Measurements from ENCODE around the gene CDH15.

The CDH15 gene

DNA sequence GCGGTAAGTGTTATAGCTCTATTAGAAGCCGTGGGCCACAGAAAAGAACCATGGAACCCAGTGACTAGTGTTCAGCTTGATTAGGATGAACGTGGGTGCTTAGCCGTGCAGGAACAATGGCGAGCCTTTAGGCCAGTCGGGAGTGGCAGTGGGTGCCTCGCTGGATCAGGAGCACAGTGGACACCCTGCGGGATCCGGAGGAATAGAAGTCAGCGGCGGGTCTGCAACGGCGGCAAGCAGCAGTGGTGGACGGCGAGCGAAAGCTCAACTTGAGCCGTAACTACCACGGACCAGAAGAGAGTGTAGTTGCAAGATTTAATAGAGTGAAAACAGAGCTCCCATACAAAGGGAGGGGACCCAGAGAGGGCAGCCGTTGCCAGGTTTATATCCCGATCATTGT is 37.3 kb upstream of the CDH15 start:
- no peaks in the 10 kb centered on the region for H3K27me3 ChIP-seq (replicated peaks; ENCODE audit: insufficient read depth, low read length)
- H3K4me1 ChIP-seq (ENCODE audit: low read length): no peaks in the 10 kb centered on the region
- H3F3A ChIP-seq (ENCODE audit: insufficient read depth, low read length): no peaks in the 10 kb centered on the region
- TF ChIP-seq, protein P1, sequence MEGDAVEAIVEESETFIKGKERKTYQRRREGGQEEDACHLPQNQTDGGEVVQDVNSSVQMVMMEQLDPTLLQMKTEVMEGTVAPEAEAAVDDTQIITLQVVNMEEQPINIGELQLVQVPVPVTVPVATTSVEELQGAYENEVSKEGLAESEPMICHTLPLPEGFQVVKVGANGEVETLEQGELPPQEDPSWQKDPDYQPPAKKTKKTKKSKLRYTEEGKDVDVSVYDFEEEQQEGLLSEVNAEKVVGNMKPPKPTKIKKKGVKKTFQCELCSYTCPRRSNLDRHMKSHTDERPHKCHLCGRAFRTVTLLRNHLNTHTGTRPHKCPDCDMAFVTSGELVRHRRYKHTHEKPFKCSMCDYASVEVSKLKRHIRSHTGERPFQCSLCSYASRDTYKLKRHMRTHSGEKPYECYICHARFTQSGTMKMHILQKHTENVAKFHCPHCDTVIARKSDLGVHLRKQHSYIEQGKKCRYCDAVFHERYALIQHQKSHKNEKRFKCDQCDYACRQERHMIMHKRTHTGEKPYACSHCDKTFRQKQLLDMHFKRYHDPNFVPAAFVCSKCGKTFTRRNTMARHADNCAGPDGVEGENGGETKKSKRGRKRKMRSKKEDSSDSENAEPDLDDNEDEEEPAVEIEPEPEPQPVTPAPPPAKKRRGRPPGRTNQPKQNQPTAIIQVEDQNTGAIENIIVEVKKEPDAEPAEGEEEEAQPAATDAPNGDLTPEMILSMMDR (IDR thresholded peaks at IDR 0.05; ENCODE audit: low read length): no peak
- no peak for TF ChIP-seq EZH2phosphoT487 (IDR thresholded peaks at IDR 0.05; ENCODE audit: low read length)
- no peak for TF ChIP-seq EZH2 (optimal IDR thresholded peaks at IDR 0.05; ENCODE audit: low read depth, low read length)
- H3K9me3 ChIP-seq (replicated peaks; ENCODE audit: insufficient read depth, low read length): no peaks in the 10 kb centered on the region
- H3K4me2 ChIP-seq (ENCODE audit: low read depth, low read length): no peak overlapping the region
- H2AFZ ChIP-seq (ENCODE audit: low read length): no peak overlapping the region
- H3K79me2 ChIP-seq (ENCODE audit: low read length): peaks cover 2% of the 10 kb centered on the region; the same call in 1 of the 2 replicates
- no peak overlapping the region for H3K9ac ChIP-seq (ENCODE audit: low read length)
- no peak overlapping the region for H3K4me3 ChIP-seq (ENCODE audit: low read length)
- no peak overlapping the region for H3K27ac ChIP-seq (ENCODE audit: low read length)
- DNase-seq: no peak
- no peaks in the 10 kb centered on the region for H4K20me1 ChIP-seq (ENCODE audit: insufficient read depth, low read length)
- H3K36me3 ChIP-seq (replicated peaks; ENCODE audit: insufficient read depth, low read length): no peaks in the 10 kb centered on the region
- no peaks in the 10 kb centered on the region for H3K9me2 ChIP-seq (replicated peaks; ENCODE audit: insufficient read depth, low read length)

DNA sequence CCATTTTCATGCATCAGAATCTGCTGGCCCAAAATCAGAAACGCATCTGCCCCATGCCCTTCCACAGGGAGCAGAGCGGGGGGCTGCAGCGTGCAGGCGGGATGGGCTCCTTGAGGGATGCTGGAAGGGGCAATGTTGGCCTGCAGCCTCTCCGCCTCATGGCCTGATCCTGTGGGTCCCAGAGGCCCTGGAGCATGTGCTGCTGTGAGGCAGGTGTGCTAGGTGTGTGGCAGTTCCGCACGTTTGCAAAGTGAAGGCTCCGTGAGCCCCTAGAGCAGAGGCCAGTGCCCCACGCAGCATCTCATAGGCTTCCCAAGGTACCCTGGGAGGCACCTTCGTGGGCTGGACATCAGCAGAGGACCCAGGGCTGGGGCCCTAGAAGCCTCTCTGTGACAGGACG is 36.4 kb upstream of the CDH15 start:
- Histone ChIP-seq H3K4me1 (ENCODE audit: low read length) (no peaks in the 10 kb centered on the region), H3K9me3 (replicated peaks; ENCODE audit: insufficient read depth, low read length) (no peaks in the 10 kb centered on the region), H2AFZ (ENCODE audit: low read length) (no peak overlapping the region), H3K9ac (ENCODE audit: low read length) (no peak overlapping the region), H3K4me2 (ENCODE audit: low read depth, low read length) (no peak overlapping the region), H3K4me3 (ENCODE audit: low read length) (no peak overlapping the region), H3K36me3 (replicated peaks; ENCODE audit: insufficient read depth, low read length) (no peaks in the 10 kb centered on the region), H3F3A (ENCODE audit: insufficient read depth, low read length) (no peaks in the 10 kb centered on the region), H3K79me2 (ENCODE audit: low read length) (0 out of 2 replicates have a peak, but pooled peaks cover 2% of the 10 kb centered on the region), H3K27ac (ENCODE audit: low read length) (no peak overlapping the region), H4K20me1 (ENCODE audit: insufficient read depth, low read length) (no peaks in the 10 kb centered on the region), H3K27me3 (replicated peaks; ENCODE audit: insufficient read depth, low read length) (no peaks in the 10 kb centered on the region), H3K9me2 (replicated peaks; ENCODE audit: insufficient read depth, low read length) (no peaks in the 10 kb centered on the region)
- TF ChIP-seq EZH2phosphoT487 (IDR thresholded peaks at IDR 0.05; ENCODE audit: low read length) (no peak), EZH2 (optimal IDR thresholded peaks at IDR 0.05; ENCODE audit: low read depth, low read length) (no peak)
- TF ChIP-seq, protein P1 (IDR thresholded peaks at IDR 0.05; ENCODE audit: low read length): no peak
- no peak for DNase-seq

DNA sequence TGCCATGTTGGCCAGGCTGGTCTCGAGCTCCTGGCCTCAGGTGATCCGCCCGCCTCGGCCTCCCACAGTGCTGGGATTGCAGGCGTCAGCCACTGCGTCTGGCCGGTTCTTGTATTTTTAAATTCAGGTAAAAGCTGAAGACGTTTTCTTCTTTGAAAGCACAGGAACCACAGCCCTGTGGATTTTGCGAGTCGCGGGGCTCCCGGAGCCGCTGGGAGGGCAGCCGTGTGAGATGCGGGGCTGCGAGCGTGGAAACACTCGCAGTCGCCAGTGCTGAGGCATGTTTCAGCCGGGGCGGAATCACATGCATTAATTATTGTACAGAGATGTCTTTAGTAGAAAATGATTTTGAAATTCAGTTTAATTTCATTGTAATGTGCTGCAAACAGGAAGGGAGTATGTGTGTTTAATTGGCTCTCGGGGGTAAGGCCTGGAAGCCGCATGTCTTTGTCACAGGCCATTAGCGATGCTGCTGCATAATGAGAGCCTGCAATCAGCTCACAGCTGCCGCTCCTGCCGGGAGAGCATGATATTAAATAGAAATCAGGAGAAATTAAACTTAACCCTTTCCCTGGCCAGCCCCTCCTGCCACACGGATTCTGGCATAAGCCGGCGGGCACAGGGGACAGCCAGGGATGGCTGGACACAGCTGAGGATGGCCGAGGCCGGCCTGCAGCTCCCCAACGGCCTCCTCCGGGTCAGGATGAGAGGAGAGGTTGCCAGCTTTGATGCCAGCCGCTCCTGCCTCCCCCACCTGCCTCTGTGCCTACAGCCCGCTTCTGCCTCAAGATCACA is 35.4 kb upstream of the CDH15 start:
- Histone ChIP-seq H3K9me2 (replicated peaks; ENCODE audit: insufficient read depth, low read length) (no peaks in the 10 kb centered on the region), H3F3A (ENCODE audit: insufficient read depth, low read length) (no peaks in the 10 kb centered on the region), H3K4me3 (ENCODE audit: low read length) (no peak overlapping the region), H3K4me1 (ENCODE audit: low read length) (no peaks in the 10 kb centered on the region), H3K4me2 (ENCODE audit: low read depth, low read length) (no peak overlapping the region), H3K27ac (ENCODE audit: low read length) (no peak overlapping the region), H3K9ac (ENCODE audit: low read length) (no peak overlapping the region), H3K27me3 (replicated peaks; ENCODE audit: insufficient read depth, low read length) (no peaks in the 10 kb centered on the region), H3K9me3 (replicated peaks; ENCODE audit: insufficient read depth, low read length) (no peaks in the 10 kb centered on the region), H2AFZ (ENCODE audit: low read length) (no peak overlapping the region), H4K20me1 (ENCODE audit: insufficient read depth, low read length) (no peaks in the 10 kb centered on the region), H3K36me3 (replicated peaks; ENCODE audit: insufficient read depth, low read length) (no peaks in the 10 kb centered on the region), H3K79me2 (ENCODE audit: low read length) (no peaks in the 10 kb centered on the region)
- no peak for TF ChIP-seq EZH2 (optimal IDR thresholded peaks at IDR 0.05; ENCODE audit: low read depth, low read length)
- TF ChIP-seq EZH2phosphoT487 (IDR thresholded peaks at IDR 0.05; ENCODE audit: low read length): no peak
- TF ChIP-seq, protein P1 (IDR thresholded peaks at IDR 0.05; ENCODE audit: low read length): no peak
- no peak for DNase-seq
